Femur (tissue), 1 donor: ENCODE results near the gene EMP1.

Experiments
- DNase-seq: peaks from one replicate; pipeline ENCODE4 v3.0.0-alpha.2; 2017

EMP1 gene

GRCh38 chr12:13223941-13224340 is 27.4 kb downstream of the EMP1 start:
- no peak for DNase-seq

DNA sequence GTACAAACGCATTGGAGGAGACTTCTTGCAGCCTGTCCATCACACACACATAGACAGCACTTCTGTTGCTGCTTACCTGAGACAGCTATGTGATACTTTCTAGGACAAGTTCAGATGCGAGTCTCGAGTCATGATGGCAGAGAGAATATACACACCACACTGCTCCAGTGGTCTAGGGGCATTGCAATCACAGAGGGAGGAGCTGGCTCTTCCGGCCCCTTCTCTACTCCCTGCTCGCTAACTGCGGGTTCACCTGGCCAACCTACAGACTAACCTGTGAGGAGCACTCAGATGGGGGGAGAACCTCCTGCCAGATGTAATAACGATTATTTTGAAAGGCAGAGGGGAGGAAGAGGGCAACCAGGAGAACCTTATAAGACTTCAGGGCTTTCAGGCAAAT is 30.7 kb downstream of the EMP1 start:
- DNase-seq = no peak

- no peak for DNase-seq
Observed at GRCh38 chr12:13228579-13228978, 32.1 kb downstream of the EMP1 start.

- no peak for DNase-seq
Observed at GRCh38 chr12:13229504-13229903, 33.0 kb downstream of the EMP1 start.

GRCh38 chr12:13230500-13230899 is 34.0 kb downstream of the EMP1 start:
- peak; percentile 50 for DNase-seq

- peak; percentile 65 for DNase-seq
Observed at GRCh38 chr12:13233830-13234641, 37.5 kb downstream of the EMP1 start.

- no peak for DNase-seq
Observed at GRCh38 chr12:13238204-13238603, 41.7 kb downstream of the EMP1 start.

GRCh38 chr12:13241833-13242488 is 45.4 kb downstream of the EMP1 start:
- no peak for DNase-seq

GRCh38 chr12:13242936-13243335 is 46.4 kb downstream of the EMP1 start:
- no peak for DNase-seq

GRCh38 chr12:13243516-13244070 is 47.1 kb downstream of the EMP1 start:
- DNase-seq = no peak

DNA sequence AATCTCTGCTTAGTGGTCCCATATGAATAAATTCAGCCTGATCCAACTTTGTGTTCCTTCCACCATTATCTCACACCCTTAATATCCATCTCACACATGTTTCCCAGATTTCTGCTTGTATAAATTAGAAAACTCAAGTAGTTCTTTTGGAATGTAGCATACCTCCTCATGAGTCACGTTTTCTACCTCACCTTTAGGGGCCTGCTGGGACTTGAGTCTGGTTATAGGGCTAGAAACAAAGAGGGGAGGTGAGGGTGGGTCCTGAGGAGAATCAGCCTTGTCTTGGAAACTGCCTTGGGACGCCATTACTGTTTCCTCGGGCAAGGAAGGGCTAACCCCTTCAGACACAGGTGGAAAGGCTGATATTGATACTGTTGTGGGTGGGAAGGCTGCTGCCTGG is 51.1 kb downstream of the EMP1 start:
- DNase-seq = no peak

DNA sequence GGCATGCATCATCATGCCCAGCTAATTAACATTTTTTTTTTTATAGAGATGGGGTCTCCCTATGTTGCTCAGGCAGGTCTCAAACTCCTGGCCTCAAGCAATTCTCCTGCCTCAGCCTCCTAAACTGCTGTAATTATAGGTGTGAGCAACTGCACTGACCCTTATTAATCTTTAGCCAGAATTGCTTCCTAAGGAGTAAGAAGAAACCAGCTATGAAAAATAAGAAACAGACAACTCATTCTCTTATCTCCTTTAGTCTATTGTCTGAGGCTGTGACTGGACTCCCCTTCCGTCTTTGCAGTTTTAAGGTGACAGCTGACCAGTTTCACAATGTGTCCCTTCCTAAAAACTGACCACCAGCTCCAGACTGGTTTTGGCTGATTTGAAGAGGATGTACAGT is 52.4 kb downstream of the EMP1 start:
- DNase-seq = no peak

DNA sequence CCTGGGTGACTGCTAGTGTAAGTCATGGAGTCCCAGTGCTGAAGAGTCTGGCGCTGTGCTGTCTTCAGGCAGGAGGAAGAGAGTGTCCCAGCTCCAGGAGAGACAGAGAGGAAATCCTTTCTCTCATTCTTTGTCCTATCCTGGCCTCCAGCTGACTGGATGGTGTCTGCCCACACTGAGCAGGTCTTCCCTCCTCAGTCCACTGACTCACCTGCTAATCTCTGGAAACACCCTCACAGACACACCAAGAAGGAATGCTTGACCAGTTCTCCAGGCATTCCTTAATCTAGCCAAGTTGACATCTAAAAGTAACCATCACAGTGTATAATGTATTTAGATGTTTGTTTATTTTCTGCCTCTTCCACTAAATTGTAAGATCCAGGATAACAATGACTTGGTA is 53.9 kb downstream of the EMP1 start:
- DNase-seq = no peak

DNA sequence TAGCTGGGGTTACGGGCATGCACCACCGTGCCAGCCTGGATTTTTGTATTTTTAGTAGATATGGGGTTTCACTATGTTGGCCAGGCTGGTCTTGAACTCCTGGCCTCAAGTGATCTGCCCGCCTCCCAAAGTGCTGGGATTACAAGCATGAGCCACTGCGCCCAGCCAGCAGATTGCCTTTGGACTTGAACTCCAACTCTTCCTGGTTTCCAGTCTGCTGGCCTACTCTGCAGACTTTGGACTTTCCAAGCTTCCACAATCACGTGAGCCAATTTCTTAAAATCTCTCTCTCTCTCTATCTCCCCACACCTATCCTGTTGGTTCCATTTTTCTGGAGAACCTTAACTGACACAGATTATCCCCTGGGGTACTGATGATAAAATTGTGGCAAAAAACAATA is 55.0 kb downstream of the EMP1 start:
- no peak for DNase-seq

- DNase-seq = no peak
Observed at GRCh38 chr12:13252024-13252423, 55.5 kb downstream of the EMP1 start.

GRCh38 chr12:13252616-13253015 is 56.1 kb downstream of the EMP1 start:
- DNase-seq = no peak

DNA sequence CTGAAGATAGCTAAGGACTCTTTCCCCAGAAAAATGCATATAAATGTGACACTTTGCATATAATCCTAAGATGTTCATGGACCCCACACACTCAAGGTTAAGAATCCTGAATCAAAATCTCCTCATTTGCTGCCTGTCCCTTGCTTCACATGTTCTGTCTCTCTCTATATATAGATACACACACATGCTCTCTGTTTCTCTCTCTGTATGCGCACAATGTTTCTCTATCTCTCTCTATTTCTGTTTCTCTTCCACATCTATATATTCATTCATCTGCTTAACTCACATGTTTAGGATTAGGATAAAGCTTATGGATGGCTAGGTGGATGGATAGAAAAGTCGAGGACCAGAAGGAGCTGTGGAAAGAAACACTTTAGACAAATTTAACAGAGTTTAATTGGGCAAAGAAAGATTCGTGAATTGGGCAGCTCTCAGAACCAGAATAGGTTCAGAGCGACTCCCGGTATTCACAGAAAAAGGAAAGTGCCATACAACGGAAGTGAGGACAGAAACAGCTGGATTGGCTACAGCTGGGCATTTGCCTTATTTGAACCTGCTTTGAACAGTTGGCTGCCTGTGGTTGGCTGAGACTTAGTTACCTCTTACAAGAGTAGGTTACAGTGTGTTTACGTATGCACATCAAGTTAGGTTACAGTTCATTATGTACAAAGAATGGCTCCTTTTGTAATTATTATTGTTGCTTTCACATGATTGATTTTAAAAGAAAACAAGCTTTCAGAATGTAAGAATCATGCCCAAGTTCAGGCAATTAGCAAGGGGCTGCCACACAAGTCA is 57.6 kb downstream of the EMP1 start:
- DNase-seq = no peak

GRCh38 chr12:13255792-13256691 is 59.5 kb downstream of the EMP1 start:
- peak; percentile 95 for DNase-seq

DNA sequence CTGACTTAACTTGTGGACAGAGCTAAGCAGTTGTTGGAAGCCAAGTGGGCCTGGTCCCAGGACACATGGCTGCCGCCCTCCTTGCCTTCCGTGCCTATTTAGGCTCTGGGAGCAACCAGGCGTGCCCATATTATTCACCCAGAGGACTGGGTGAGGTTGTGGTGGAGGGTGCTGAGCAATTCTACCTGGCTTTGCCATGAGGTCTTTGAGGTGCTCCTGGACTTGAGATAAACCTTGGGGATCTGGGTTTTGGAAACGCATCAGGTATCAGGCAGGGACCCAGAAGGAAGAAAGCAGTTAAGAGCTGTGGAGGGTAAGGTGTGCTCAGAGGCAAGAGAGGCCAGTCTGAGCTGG is 60.1 kb downstream of the EMP1 start:
- no peak for DNase-seq

- no peak for DNase-seq
Observed at GRCh38 chr12:13257356-13257875, 60.9 kb downstream of the EMP1 start.

GRCh38 chr12:13258197-13258596 is 61.7 kb downstream of the EMP1 start:
- peak; percentile 78 for DNase-seq

DNA sequence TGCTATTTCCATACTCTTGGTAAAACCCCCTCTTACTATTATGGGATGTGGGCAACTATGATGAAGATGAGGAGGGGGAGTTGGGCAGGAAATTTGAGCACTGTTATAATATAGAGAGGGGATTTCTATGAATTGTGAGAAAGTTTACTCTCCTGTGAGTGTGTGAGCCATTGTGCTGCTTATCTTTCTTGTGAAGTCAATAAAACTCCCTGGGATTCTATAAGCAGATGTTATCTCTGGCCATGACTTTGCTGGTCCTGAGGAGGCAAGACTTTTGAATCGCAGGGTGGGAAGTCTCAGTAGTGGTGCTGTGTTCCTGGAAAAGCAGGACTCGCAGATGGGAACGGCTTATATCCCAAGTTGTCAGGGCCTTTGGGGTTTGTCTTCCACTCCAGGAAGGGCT is 62.2 kb downstream of the EMP1 start:
- DNase-seq = no peak
